Astrocyte of the spinal cord (primary cell): ENCODE measurements around the gene GALNT7.

ENCODE experiments used
- DNase-seq: peaks from one replicate; pipeline ENCODE4 v3.0.0; 2011; ENCODE audit warnings: low read depth, low spot score
- H3K4me3 ChIP-seq: 2 replicates; pipeline ENCODE4 v1.5.1; 2011; ENCODE audit warnings: low read depth, mild to moderate bottlenecking, low read length, moderate library complexity
- in situ Hi-C: cut with HindIII; loops from 2 replicates; pipeline ENCODE4 v1.10.0; 2017; ENCODE audit warnings: low sequenced_read_pairs
- TF ChIP-seq, protein P1 (sequence below): IDR thresholded peaks from 2 replicates; pipeline ENCODE4 v1.5.1; 2012; ENCODE audit warnings: low read depth, mild to moderate bottlenecking, low read length, inconsistent platforms

The GALNT7 gene

DNA sequence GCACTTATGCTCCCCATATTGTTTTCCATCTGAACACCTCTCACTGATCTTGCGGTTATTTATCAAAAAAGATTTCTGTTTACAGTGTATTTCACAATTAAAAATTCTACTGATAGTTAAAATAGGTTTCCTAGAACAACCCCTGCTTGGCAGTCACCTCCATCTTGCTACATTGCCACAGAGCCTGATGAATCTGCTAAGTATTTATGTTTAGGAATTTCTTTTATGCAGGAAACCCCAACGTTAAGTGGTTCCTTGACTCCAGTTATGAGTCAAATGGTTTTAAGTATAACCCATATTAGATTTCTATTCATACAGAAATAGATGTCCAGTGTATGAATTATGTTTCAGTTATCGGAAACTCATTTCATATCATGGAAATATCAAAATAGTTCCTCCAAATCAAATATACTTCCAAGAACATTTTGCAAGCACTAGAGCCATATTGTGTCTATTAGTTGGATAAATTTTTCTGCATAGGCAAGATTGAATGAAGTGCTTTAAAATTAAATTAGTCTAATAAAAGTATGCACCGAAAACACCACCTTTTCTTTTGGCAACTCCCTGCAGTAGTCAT lies 20.6 kb downstream of the GALNT7 start:
- TF ChIP-seq, protein P1, sequence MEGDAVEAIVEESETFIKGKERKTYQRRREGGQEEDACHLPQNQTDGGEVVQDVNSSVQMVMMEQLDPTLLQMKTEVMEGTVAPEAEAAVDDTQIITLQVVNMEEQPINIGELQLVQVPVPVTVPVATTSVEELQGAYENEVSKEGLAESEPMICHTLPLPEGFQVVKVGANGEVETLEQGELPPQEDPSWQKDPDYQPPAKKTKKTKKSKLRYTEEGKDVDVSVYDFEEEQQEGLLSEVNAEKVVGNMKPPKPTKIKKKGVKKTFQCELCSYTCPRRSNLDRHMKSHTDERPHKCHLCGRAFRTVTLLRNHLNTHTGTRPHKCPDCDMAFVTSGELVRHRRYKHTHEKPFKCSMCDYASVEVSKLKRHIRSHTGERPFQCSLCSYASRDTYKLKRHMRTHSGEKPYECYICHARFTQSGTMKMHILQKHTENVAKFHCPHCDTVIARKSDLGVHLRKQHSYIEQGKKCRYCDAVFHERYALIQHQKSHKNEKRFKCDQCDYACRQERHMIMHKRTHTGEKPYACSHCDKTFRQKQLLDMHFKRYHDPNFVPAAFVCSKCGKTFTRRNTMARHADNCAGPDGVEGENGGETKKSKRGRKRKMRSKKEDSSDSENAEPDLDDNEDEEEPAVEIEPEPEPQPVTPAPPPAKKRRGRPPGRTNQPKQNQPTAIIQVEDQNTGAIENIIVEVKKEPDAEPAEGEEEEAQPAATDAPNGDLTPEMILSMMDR: no peak
- DNase-seq: peak; percentile 56
- H3K4me3 ChIP-seq: no peak overlapping the region
- in situ Hi-C loops: no loop called here

DNA sequence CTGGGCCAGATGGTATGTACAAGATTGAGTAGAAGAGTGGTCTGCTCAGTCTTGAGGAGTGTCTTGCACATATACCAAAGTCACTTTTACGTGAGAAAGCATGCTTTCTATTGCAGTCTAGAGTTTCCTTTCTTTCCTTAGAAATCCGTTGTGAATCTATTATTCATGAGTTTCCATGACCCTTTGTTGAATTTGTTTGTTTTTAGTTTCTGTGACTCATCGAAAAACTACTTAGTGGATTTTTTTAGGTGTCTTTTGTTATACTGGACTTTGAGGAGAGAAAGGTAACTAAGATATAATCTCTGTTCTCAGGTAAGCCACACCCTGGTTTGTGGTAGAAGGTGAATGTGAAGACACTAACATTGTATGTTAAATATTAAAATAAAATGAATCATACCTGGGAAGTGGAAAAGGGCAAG lies 23.0 kb downstream of the GALNT7 start:
- in situ Hi-C loops: no loop called here
- TF ChIP-seq, protein P1: no peak
- peak; percentile 56 for DNase-seq
- H3K4me3 ChIP-seq: no peak overlapping the region

DNA sequence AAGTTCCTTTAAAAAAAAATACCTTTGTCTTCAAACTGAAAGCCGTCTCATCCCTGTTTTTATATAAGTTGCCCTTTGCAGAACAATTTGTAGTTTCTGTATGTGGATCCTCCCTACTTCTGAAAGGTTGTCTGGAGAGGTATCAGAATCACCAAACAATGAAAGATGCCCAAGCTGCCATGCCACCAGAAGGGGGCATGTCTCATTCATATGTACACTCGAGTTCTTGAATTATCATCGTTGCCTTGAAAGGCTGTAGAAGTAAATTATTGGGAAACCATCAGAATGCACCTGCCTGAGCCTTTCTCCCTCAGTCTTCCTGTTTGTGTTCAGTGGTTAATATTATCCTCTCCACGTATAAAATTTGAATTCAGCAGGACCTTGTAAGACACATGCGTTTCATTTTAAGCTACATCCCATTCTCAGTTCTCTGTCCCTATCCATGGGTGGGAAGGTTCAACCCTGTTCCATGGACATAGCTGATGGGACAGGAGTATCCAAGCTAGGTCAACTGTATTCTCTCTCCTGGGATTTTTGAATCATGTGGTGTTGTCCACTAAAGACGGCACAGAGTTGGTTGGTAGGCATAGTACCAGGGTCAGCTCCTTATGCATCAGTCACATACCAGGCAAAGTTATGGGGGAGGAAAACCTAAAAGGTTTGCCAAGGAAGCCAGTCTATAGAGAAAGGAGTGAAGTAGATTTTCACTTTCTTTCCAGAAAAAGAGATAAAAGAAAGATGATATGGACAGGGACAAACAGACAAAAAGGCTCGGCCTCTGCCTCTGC lies 24.0 kb downstream of the GALNT7 start:
- TF ChIP-seq, protein P1: peak; percentile 14
- in situ Hi-C loops: no loop called here
- DNase-seq: no peak
- H3K4me3 ChIP-seq: no peak overlapping the region

DNA sequence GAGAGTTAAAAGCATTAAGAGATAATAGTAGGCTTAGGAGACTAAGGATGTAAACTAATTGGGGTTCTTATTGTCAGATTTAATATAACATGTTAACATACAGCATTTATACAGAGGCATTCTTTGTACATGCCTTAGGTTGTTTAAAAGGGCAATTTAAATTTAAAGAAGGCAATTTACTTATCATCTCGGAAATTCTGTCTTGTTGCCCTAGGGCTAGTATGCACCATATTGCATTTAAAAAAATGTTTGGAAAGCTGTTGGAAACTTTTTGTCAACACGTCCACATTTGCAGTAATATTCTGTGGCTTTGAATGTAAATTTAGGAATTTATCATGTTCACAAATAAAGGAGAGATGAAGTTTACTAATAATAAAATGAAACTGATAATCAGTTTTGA lies 25.5 kb downstream of the GALNT7 start:
- no peak overlapping the region for H3K4me3 ChIP-seq
- in situ Hi-C loops: no loop called here
- DNase-seq: no peak
- TF ChIP-seq, protein P1: no peak

DNA sequence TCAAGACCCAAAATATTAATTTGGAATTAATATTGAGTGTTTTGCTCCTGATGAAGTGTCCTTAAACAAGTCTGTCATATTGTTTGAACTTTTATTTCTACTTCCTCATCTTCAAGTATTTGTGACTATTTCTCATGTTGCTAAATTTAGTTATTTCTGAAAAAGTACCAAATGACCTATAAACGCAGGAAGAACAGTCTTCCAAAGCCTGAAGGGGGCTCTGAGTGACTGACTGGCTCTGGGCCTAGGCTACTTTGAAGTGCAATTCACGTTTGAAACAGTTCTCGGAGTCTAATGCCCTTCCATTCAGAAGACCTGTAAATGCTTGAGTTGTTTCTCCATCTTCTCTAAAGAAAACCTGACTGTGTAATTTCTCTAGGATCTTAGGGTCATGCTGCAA lies 26.5 kb downstream of the GALNT7 start:
- no peak for DNase-seq
- H3K4me3 ChIP-seq: no peak overlapping the region
- in situ Hi-C loops: no loop called here
- TF ChIP-seq, protein P1: no peak

DNA sequence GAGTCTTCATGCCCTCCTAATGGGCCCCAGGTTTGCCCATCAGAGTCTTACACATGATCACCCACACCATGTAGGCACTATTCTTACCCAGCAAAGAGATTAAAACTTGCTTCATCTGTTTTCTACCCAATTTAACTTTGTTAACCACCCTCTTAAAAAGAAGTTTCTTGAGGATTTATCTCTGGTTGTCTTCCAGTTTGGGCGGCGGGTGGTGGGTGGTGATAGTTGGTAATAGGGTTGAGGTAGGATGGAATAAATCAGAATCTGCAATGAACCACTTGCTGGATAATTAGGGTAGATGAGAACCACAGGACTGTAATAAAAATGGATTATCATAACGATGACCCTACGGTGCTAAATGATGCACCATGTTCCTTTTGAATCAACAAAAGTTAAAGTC lies 30.9 kb downstream of the GALNT7 start:
- no peak overlapping the region for H3K4me3 ChIP-seq
- in situ Hi-C loops: no loop called here
- TF ChIP-seq, protein P1: no peak
- DNase-seq: no peak
